Smooth muscle cell (in vitro differentiated cells): ENCODE data around the gene CDC7. TPM values are rescaled to one million over a fixed set of nuclear protein-coding genes. Genes with fewer than 3 reads are reported as not detected.
A peak's percentile ranks its signal among the peaks of the same experiment; 100 is the strongest.

Experiments
- DNase-seq: peaks from one replicate; lab custom pipeline; 2025; ENCODE audit not compliant: unreplicated experiment; lab: John Stamatoyannopoulos, UW
- H2AFZ ChIP-seq: fragments of 200-600 bp; sonication (generic); 2 replicates; pipeline ENCODE4 v1.6.0; 2016; ENCODE audit warnings: antibody characterized with exemption, low read depth, mild to moderate bottlenecking
- H3F3A ChIP-seq: fragments of 200-600 bp; sonication (generic); 2 replicates; pipeline ENCODE4 v1.6.0; 2017; ENCODE audit warnings: antibody characterized with exemption, low read depth
- H3K27ac ChIP-seq: fragments of 200-600 bp; sonication (generic); 2 replicates; pipeline ENCODE4 v1.5.1; 2016; ENCODE audit warnings: low read depth, mild to moderate bottlenecking
- H3K27me3 ChIP-seq: fragments of 200-600 bp; sonication (generic); 2 replicates; pipeline ENCODE4 v1.6.1; 2016; ENCODE audit warnings: low read depth, mild to moderate bottlenecking
- H3K36me3 ChIP-seq: fragments of 200-600 bp; sonication (generic); 2 replicates; pipeline ENCODE4 v1.5.1; 2016; ENCODE audit warnings: low read depth
- H3K4me1 ChIP-seq: fragments of 200-600 bp; sonication (generic); 2 replicates; pipeline ENCODE4 v1.5.1; 2016; ENCODE audit warnings: low read depth
- H3K4me2 ChIP-seq: fragments of 200-600 bp; sonication (generic); 2 replicates; pipeline ENCODE4 v1.6.0; 2016; ENCODE audit warnings: mild to moderate bottlenecking
- H3K4me3 ChIP-seq: fragments of 200-600 bp; sonication (generic); 2 replicates; pipeline ENCODE4 v1.5.1; 2016; ENCODE audit warnings: mild to moderate bottlenecking
- H3K79me2 ChIP-seq: fragments of 200-600 bp; sonication (generic); 2 replicates; pipeline ENCODE4 v1.6.0; 2016; ENCODE audit warnings: low read depth, mild to moderate bottlenecking
- H3K9ac ChIP-seq: fragments of 200-600 bp; sonication (generic); 2 replicates; pipeline ENCODE4 v1.6.0; 2016; ENCODE audit warnings: low read depth
- H3K9me3 ChIP-seq: fragments of 200-600 bp; sonication (generic); replicated peaks from 2 replicates; pipeline ENCODE4 v1.5.1; 2016; ENCODE audit warnings: low read depth
- H4K20me1 ChIP-seq: fragments of 200-600 bp; sonication (generic); 2 replicates; pipeline ENCODE4 v1.6.0; 2016; ENCODE audit warnings: low read depth
- WGBS: methylation state at CpG from one replicate; pipeline ENCODE4 v1.1.7; 2016; ENCODE audit warnings: low lambda C conversion rate; 5-methylcytosine and 5-hydroxymethylcytosine counted together
- polyA plus RNA-seq: library from polyadenylated mRNA; unstranded; fragments of >200 nt; fragmentation: Nextera tagmentation; extraction: Ambion mirVana; gene quantifications from 2 replicates; pipeline ENCODE4 v1.2.1, GENCODE V29; 2016
- total RNA-seq: library from RNA; depleted of rRNA; stranded (reverse); fragments of >200 nt; gene quantifications from 2 replicates; pipeline ENCODE4 v1.2.3, GENCODE V29; 2014
- TF ChIP-seq, protein P1 (sequence below): fragments of 200-600 bp; sonication (generic); IDR thresholded peaks from 2 replicates; pipeline ENCODE4 v1.5.1; 2017; ENCODE audit warnings: borderline replicate concordance, mild to moderate bottlenecking, antibody characterized with exemption; ENCODE audit not compliant: insufficient read depth, poor library complexity, severe bottlenecking

The CDC7 gene
- total and polyA plus RNA-seq, 2 experiments from 2014 or later, result 10.1 to 11.2 TPM

DNA sequence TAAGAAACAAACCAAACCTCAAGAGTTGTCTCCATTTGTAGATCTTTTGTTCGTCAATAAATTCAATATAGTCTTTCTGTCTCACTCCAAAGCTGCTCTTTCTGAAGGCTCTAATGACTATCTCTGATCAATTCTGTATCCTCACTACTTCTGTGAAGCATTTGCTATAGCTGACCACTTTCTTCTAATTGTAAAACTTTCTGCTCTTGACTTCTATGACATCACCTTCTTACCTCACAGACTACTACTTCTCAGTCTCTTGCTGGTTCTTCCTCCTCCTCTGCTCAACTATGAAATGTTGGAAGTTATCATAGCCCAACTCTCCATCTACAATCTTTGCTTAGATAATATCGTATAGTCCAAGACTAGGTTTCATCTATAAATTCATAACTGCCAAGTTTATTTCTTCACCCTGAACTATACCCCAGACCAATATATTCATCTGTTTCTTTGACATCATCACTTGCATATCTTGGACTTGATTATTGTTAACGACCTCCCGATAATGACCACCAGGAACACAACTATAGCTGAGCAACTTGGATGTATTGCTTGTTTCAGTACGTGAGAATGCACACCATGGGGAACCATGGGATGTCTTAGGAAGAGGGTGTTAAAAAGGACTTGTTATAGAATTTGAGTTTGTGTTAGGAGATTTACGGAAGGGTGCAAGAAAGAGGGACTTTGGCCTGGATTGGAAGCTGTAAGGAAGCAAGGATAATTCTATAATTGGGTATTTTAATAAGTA is 2.0 kb upstream of the CDC7 start:
- Histone ChIP-seq H3K4me3 (no peak overlapping the region), H3F3A (peaks cover 6% of the 10 kb centered on the region), H3K9ac (no peak overlapping the region), H3K27ac (no peak overlapping the region), H3K4me1 (peaks cover 25% of the 10 kb centered on the region), H3K79me2 (peaks cover 18% of the 10 kb centered on the region), H2AFZ (no peak overlapping the region), H3K27me3 (no peaks in the 10 kb centered on the region), H4K20me1 (no peaks in the 10 kb centered on the region), H3K4me2 (no peak overlapping the region), H3K36me3 (no peaks in the 10 kb centered on the region), H3K9me3 (no peaks in the 10 kb centered on the region)
- 97% methylated on average over 6 of the region's 6 CpGs for WGBS
- TF ChIP-seq, protein P1, sequence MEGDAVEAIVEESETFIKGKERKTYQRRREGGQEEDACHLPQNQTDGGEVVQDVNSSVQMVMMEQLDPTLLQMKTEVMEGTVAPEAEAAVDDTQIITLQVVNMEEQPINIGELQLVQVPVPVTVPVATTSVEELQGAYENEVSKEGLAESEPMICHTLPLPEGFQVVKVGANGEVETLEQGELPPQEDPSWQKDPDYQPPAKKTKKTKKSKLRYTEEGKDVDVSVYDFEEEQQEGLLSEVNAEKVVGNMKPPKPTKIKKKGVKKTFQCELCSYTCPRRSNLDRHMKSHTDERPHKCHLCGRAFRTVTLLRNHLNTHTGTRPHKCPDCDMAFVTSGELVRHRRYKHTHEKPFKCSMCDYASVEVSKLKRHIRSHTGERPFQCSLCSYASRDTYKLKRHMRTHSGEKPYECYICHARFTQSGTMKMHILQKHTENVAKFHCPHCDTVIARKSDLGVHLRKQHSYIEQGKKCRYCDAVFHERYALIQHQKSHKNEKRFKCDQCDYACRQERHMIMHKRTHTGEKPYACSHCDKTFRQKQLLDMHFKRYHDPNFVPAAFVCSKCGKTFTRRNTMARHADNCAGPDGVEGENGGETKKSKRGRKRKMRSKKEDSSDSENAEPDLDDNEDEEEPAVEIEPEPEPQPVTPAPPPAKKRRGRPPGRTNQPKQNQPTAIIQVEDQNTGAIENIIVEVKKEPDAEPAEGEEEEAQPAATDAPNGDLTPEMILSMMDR, result no peak
- no peak for DNase-seq

DNA sequence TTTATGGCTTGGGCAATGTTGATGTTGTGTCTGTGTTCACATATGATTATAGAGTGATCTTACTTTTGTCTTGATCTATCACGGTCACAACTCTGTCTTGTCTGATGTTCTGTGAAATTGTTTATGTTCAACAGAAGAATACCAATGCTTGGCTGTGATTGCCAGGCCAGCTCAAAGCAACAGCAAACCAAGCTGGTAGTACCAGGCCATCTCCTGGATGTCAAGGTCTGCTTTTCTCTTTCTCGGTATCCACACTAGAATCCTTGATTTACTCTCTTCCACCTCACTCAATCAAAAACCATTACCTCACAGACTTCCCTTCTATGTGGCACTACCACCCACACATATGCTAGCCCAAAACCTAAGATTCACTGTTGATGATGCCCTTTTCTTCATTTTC is 1.3 kb upstream of the CDC7 start:
- no peaks in the 10 kb centered on the region for H3K36me3 ChIP-seq
- DNase-seq, result no peak
- H4K20me1 ChIP-seq, result no peaks in the 10 kb centered on the region
- no peak overlapping the region for H3K4me3 ChIP-seq
- WGBS, result 93% methylated on average over 2 of the region's 2 CpGs
- no peaks in the 10 kb centered on the region for H3K27me3 ChIP-seq
- no peaks in the 10 kb centered on the region for H3K9me3 ChIP-seq
- no peak overlapping the region for H3K27ac ChIP-seq
- H3K4me1 ChIP-seq, result peaks cover 25% of the 10 kb centered on the region
- H3K79me2 ChIP-seq, result peaks cover 25% of the 10 kb centered on the region
- H3K4me2 ChIP-seq, result no peak overlapping the region
- no peak overlapping the region for H3K9ac ChIP-seq
- H2AFZ ChIP-seq, result no peak overlapping the region
- H3F3A ChIP-seq, result peaks cover 6% of the 10 kb centered on the region
- TF ChIP-seq, protein P1, result no peak

DNA sequence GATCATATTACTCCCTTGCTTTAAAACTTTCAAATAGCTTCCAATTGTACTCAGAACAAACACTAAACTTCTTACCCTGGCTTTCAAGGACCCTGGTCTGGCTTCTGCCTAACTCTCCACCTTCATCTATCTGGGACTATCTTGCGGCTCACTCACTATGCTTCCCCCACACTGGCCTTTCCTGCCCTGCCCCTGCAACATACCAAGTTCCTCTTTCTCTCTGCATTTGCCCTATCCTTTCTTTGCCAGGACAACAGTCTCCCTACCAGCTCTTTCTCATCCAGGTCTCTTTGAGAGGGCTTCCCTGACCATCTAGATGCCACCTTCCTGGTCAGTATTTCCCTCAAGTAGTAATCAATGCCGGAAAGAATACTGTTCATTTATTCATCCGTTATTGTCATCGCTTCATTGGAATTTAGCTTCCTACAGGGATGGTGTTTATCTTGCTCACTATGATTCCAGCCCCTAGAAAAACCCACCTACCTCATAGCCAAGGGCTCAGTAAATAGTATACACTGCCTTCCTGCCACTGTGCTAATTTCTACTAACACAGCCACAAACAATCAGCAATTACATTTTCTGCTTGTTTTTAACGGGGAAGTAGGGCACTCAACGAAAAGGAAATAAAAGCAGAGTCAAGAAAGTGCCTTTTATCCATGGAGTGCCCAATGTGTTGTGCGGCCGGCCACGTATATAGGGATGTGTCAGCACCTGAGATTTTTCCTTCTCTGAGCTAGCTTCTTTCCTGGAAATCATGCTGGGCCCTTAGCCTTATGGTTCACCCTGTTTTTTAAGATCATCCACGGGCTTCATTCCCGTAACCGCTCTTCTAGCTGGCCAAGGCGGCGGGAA is 521 bp upstream of the CDC7 start:
- Histone ChIP-seq H2AFZ (peak overlapping the region; percentile 98), H3K9ac (peak overlapping the region; percentile 79), H3K79me2 (peaks cover 33% of the 10 kb centered on the region), H3K36me3 (no peaks in the 10 kb centered on the region), H3K4me1 (peaks cover 33% of the 10 kb centered on the region), H3K9me3 (no peaks in the 10 kb centered on the region), H3K27me3 (no peaks in the 10 kb centered on the region), H4K20me1 (no peaks in the 10 kb centered on the region), H3K4me2 (peak overlapping the region; percentile 92), H3F3A (peaks cover 6% of the 10 kb centered on the region), H3K27ac (peak overlapping the region; percentile 81), H3K4me3 (peak overlapping the region; percentile 87)
- DNase-seq, result no peak
- TF ChIP-seq, protein P1, result no peak
- WGBS, result 21% methylated on average over 14 of the region's 14 CpGs
